Spinal cord (tissue), 10 donors: ENCODE measurements around the gene ARL3. TPM values are rescaled to one million over a fixed set of nuclear protein-coding genes. Genes with fewer than 3 reads are reported as not detected.
A peak's percentile ranks its signal among the peaks of the same experiment; 100 is the strongest.

Experiments
- DNase-seq, 6 donors: peaks; one replicate each; pipeline versions ENCODE4 v3.0.0 to v3.0.0-alpha.2; 2013 to 2015; ENCODE audit warnings: low spot score in 6 of 6, low read depth in 4 of 6
- H3K27ac ChIP-seq: one replicate; pipeline ENCODE4 v1.5.1; 2013; ENCODE audit warnings: low read depth, low read length, control low read depth
- H3K27me3 ChIP-seq: one replicate; pipeline ENCODE4 v1.6.1; 2013; ENCODE audit warnings: low read length; ENCODE audit not compliant: control insufficient read depth, insufficient read depth
- H3K36me3 ChIP-seq: one replicate; pipeline ENCODE4 v1.6.1; 2013; ENCODE audit warnings: low read length; ENCODE audit not compliant: control insufficient read depth, insufficient read depth
- H3K4me1 ChIP-seq: one replicate; pipeline ENCODE4 v1.6.1; 2013; ENCODE audit warnings: low read length; ENCODE audit not compliant: control insufficient read depth, insufficient read depth
- H3K4me3 ChIP-seq: one replicate; pipeline ENCODE4 v1.5.1; 2013; ENCODE audit warnings: low read depth, low read length, control low read depth
- H3K9me3 ChIP-seq: one replicate; pipeline ENCODE4 v1.6.1; 2013; ENCODE audit warnings: low read length; ENCODE audit not compliant: control insufficient read depth, insufficient read depth
- WGBS: methylation state at CpG from one replicate; pipeline ENCODE4 v1.1.5; 2013; ENCODE audit warnings: missing lambda C conversion rate; ENCODE audit not compliant: insufficient coverage; 5-methylcytosine and 5-hydroxymethylcytosine counted together
- polyA plus RNA-seq, 2 donors: library from polyadenylated mRNA; unstranded; fragments of 120-200 nt; gene quantifications; one replicate each; pipeline ENCODE4 v1.2.1, GENCODE V29; 2013; ENCODE audit not compliant: insufficient read length in 2 of 2
- total RNA-seq, 2 donors: library from RNA; depleted of rRNA in 1 of 2; stranded (reverse); fragments of 120-200 nt in 1 of 2; fragments of >200 nt in 1 of 2; gene quantifications; one replicate each; pipeline versions ENCODE4 v1.2.3 to v1.2.4, GENCODE V29; 2013 to 2014
- donor health status: healthy.

ARL3 gene
- total and polyA plus RNA-seq, 4 donors, result 22.6 to 61.1 (median 40.6) TPM

DNA sequence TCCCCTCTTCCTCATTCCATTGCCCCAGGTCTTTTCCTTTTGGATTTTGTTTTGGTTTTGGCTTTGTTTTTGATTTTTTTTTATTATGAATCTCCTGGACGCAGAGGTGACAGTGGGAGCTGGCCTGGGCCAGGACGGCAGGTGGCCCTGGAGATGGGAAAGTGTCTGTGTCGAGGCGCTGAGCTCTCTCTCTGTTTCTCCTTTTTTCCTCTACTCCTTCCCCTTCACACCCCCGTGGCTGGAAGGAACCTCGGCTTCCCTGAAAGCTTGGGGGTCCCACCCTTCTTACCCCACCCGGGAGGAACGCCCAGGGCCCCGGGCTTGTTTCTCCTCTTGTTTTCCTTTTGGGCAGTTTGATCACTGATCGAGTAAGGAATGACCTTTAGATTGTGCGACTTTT lies 56.7 kb downstream of the ARL3 start:
- H3K4me3 ChIP-seq, result no peak overlapping the region
- H3K9me3 ChIP-seq, result no peaks in the 10 kb centered on the region
- no peak overlapping the region for H3K27ac ChIP-seq
- H3K27me3 ChIP-seq, result no peaks in the 10 kb centered on the region
- no CpG with 5 or more reads among the region's 11 CpGs for WGBS
- DNase-seq, result no peak
- H3K36me3 ChIP-seq, result peaks cover 80% of the 10 kb centered on the region
- H3K4me1 ChIP-seq, result peaks cover 42% of the 10 kb centered on the region

DNA sequence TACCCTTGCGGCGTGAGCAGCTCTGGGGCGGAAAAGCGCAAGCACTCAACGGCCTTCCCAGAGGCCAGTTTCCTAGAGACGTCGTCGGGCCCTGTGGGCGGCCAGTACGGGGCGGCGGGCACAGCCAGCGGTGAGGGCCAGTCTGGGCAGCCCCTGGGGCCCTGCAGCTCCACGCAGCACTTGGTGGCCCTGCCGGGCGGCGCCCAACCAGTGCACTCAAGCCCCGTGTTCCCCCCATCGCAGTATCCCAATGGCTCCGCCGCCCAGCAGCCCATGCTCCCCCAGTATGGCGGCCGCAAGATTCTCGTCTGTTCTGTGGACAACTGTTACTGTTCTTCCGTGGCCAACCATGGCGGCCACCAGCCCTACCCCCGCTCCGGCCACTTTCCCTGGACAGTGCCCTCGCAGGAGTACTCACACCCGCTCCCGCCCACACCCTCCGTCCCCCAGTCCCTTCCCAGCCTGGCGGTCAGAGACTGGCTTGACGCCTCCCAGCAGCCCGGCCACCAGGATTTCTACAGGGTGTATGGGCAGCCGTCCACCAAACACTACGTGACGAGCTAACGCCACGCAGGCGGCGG lies 57.3 kb downstream of the ARL3 start:
- H3K27me3 ChIP-seq, result no peaks in the 10 kb centered on the region

DNA sequence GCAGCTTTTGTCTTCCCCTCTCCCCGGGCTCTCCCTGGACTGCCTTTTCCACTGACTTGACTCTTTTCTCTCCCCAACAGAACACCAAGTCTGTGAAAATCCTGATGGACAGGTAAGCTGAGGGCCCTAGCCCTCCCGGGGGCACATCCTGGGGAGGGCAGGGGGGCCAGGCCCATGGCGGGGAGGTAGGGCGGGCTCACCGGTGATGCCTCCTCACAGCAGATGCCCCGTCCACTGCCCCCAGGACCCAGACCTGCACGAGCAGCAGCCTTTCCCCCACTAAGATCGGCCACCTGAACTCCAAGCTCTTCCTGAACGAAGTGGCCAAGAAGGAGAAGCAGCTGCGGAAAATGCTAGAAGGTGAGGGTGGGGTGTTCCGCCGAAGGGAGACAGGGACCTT lies 58.2 kb downstream of the ARL3 start:
- Histone ChIP-seq H3K4me1 (peaks cover 49% of the 10 kb centered on the region), H3K9me3 (no peaks in the 10 kb centered on the region), H3K27me3 (no peaks in the 10 kb centered on the region), H3K36me3 (peaks cover 91% of the 10 kb centered on the region), H3K4me3 (no peak overlapping the region), H3K27ac (no peak overlapping the region)
- WGBS, result 79% methylated on average over 3 of the region's 12 CpGs
- DNase-seq, result no peak

More for the DNA sequence above, 57.3 kb downstream of the ARL3 start:
- Histone ChIP-seq H3K4me1 (peaks cover 47% of the 10 kb centered on the region), H3K9me3 (no peaks in the 10 kb centered on the region), H3K4me3 (no peak overlapping the region), H3K36me3 (peaks cover 86% of the 10 kb centered on the region), H3K27ac (no peak overlapping the region)
- no peak for DNase-seq
- WGBS, result 89% methylated on average over 33 of the region's 42 CpGs

DNA sequence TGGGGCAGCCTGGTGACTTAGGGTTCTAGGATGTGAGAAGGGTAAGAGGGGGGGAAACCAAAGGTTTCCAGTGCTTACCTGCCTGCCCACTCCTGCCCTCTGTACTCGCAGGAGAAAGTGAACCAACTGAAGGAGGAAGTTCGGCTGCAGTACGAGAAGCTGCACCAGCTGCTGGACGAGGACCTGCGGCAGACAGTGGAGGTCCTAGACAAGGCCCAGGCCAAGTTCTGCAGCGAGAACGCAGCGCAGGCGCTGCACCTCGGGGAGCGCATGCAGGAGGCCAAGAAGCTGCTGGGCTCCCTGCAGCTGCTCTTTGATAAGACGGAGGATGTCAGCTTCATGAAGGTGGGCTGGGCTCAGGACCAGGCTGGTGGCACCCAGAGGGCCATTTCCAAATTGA lies 59.2 kb downstream of the ARL3 start:
- Histone ChIP-seq H3K36me3 (peaks cover 94% of the 10 kb centered on the region), H3K9me3 (no peaks in the 10 kb centered on the region), H3K27me3 (no peaks in the 10 kb centered on the region), H3K4me1 (peaks cover 49% of the 10 kb centered on the region), H3K27ac (no peak overlapping the region), H3K4me3 (no peak overlapping the region)
- DNase-seq, result no peak
- WGBS, result 89% methylated on average over 12 of the region's 12 CpGs

DNA sequence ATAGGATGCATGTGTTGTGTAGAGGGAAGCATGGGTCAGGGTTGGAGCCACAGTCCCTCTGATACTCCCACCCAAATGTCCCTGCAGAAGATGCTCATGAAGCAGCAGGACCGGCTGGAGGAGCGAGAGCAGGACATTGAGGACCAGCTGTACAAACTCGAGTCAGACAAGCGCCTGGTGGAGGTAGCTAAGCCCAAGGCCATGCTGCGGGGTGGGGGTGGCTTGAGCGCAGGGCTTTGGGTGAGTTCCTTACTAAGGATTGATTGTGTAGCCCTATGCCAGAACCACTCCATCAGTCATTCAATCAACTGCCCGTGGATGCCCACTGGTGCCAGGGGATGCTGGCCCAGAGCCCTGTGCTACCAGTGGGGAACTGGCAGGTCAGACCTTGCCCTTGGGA lies 59.6 kb downstream of the ARL3 start:
- no peak overlapping the region for H3K27ac ChIP-seq
- WGBS, result 49% methylated on average over 5 of the region's 7 CpGs
- H3K4me1 ChIP-seq, result peaks cover 52% of the 10 kb centered on the region
- H3K9me3 ChIP-seq, result no peaks in the 10 kb centered on the region
- no peak overlapping the region for H3K4me3 ChIP-seq
- peaks cover 95% of the 10 kb centered on the region for H3K36me3 ChIP-seq
- no peaks in the 10 kb centered on the region for H3K27me3 ChIP-seq
- no peak for DNase-seq

DNA sequence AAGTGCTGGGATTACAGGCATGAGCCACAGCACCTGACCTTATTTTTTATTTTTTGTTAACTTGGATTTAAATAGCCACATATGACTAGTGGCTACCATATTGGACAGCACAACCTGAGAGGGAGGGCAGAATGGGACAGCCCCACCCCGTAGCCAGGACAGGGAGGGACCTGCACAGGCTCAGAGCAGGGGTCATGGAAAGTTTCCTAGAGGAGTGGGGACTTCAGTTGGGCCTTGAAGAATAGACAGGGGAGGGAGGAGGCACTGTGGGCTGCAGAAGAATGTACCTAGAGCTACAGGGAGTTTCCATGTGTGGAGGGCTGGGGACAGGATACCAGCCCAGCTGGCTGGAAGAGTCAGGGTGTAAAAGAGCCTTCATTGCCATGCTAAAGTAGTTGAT lies 61.1 kb downstream of the ARL3 start:
- peaks cover 94% of the 10 kb centered on the region for H3K36me3 ChIP-seq
- WGBS, result 100% methylated on average over 1 of the region's 1 CpG
- H3K9me3 ChIP-seq, result no peaks in the 10 kb centered on the region
- no peak for DNase-seq
- H3K27me3 ChIP-seq, result no peaks in the 10 kb centered on the region
- H3K4me1 ChIP-seq, result peaks cover 67% of the 10 kb centered on the region
- no peak overlapping the region for H3K27ac ChIP-seq
- H3K4me3 ChIP-seq, result no peak overlapping the region

DNA sequence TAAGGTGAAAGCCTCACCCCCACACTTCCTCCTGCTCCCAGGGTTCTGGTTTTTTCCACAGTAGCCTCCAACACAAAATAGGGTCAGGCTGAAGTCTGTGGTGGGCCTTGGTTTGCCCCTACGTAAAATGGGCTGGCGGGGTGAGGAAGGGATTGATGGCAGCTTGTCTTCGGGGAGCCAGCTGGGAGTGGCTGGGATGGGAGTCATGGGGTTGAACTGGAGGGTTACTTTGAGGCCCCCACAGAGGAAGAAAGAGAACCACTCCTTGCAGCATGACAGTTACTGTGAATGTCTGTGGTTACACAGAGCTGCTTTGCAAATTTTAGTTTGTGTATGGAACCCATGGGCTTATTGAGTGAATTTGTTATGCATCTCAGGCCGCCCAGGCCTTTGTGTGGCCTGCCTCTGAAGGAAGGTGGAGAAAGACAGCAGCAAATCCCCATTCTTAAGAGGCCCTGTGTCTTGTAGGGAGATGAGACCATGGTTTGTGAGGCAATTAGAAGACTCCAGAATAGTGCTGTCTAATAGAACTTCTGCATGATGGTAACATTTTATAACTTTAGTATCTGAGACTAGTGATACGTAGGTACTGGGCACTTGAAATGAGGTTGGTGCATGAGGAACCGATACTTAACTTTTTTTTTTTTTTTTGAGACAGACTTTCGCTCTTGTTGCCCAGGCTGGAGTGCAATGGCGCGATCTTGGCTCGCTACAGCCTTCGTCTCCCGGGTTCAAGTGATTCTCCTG lies 61.9 kb downstream of the ARL3 start:
- 80% methylated on average over 11 of the region's 12 CpGs for WGBS
- Histone ChIP-seq H3K4me3 (no peak overlapping the region), H3K36me3 (peaks cover 91% of the 10 kb centered on the region), H3K27ac (peak overlapping the region; percentile 16), H3K27me3 (no peaks in the 10 kb centered on the region), H3K9me3 (no peaks in the 10 kb centered on the region), H3K4me1 (peaks cover 71% of the 10 kb centered on the region)
- no peak for DNase-seq

DNA sequence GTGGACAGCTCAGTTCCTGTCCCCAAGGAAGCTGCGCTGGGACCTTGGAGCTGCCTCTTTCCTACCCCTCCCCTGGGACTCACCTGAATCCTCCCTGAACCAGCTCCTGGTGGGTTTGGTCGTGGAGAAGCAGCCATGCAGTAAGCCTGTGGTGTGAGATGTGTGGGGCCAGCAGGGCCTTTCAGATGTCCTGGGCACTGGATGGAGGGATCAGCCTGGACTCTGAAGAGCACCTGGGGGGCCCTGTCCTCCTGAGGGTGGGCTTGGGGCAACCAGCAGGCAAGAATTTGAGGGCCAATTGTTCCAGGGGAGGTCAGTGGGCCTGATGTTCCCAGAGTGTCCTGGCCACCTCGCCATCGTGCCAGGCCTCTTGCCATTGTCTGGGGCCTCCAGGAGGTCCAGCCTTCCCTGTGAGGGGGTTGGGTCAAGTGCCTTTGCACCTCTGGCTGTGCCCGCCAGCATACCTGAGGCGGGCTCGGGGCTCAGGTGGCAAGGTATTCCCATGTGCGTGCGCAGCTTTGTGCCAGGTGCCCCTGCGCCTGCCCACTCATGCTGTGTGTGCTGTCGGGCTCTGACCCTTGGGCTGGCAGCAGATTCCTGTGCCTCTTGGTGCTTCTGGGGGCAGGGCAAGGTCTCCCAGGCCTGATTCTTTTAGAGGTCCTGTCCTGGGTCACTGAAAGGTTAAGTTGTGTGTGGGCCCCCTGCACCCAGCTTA lies 62.6 kb downstream of the ARL3 start:
- WGBS, result 75% methylated on average over 10 of the region's 11 CpGs
- no peak for DNase-seq
- no peaks in the 10 kb centered on the region for H3K27me3 ChIP-seq
- peak overlapping the region; percentile 98 for H3K27ac ChIP-seq
- no peak overlapping the region for H3K4me3 ChIP-seq
- peaks cover 75% of the 10 kb centered on the region for H3K4me1 ChIP-seq
- H3K9me3 ChIP-seq, result no peaks in the 10 kb centered on the region
- peaks cover 91% of the 10 kb centered on the region for H3K36me3 ChIP-seq

DNA sequence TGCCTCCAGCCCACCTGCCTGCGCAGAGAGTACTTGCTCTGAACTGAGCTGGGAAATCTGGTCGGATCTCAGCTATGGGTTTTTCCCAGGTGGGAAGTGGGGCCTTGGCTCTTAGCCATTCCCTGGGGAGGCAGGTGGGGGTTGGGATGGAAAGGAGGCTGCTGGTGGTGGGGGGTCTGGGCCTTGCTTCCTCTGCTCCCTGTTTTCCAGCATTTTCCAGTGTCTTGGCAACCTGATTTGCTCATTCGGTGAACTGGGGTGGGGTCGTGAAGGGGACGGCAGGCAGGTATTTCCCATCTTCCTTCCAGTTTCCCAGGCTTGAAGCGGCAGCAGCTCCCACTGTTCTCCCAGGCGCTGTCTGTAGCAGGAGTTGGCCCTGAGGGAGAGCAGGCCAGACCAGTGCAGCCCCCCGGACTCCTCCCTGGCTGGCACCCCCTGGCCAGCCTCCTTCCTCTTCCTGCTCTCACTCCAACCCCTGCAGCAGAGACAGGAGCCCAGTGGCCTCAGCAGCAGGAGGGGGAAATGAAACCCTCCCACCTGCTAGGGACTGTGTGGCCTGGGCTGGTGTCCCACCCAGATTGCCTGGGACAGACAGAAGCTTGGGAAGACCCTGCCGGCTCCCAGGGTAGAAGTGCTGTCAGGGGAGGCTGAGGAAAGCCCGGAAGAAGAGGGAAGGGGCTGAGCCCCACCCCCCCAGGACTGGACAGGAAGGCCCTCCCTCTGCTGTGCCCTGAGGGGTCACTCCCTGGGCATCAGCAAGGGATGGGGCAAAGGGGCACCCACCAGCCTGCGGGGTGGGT lies 63.3 kb downstream of the ARL3 start:
- Histone ChIP-seq H3K27me3 (no peaks in the 10 kb centered on the region), H3K4me3 (peak overlapping the region; percentile 6), H3K9me3 (no peaks in the 10 kb centered on the region), H3K27ac (peak overlapping the region; percentile 98), H3K4me1 (peaks cover 82% of the 10 kb centered on the region), H3K36me3 (peaks cover 91% of the 10 kb centered on the region)
- DNase-seq, result no peak
- WGBS, result 63% methylated on average over 10 of the region's 11 CpGs
